ENCODE results near the gene VAMP3.
A peak's percentile ranks its signal among the peaks of the same experiment; 100 is the strongest.
"Not testable (repeated sequence)": the region's sequence is repeated elsewhere in the genome, so short reads cannot be mapped to it uniquely, and the experiment has no call there.

The VAMP3 gene

DNA sequence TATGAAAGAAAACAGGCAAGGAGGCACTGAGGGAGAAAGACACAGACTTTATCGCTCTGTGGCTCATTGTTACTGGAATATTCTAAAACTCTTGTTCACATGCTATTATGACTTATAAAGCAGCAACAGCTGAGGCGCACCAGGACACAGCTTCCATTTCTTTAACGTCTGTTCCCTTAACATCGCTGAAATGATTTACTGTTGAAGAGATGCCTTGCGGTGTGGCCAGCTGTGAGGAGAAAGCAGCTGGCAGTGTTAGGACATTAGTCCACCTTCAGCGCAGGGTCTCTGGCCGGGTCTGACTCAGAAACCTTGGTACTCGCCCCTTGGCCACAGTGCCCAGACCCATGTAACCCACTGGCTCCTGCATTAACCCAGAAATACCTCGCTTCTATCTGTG lies 9.9 kb downstream of the VAMP3 start:
- Histone ChIP-seq H3K9ac (ENCODE audit: low read depth, low read length) (no peak overlapping the region), H3K36me3 (ENCODE audit: insufficient read depth, low read length) (peaks cover 21% of the 10 kb centered on the region), H3K9me3 (ENCODE audit: control insufficient read depth, insufficient read depth, low read length) (no peaks in the 10 kb centered on the region), H3K4me1 (ENCODE audit: insufficient read depth, low read length) (peaks cover 6% of the 10 kb centered on the region; the same call in 1 of the 2 replicates)

DNA sequence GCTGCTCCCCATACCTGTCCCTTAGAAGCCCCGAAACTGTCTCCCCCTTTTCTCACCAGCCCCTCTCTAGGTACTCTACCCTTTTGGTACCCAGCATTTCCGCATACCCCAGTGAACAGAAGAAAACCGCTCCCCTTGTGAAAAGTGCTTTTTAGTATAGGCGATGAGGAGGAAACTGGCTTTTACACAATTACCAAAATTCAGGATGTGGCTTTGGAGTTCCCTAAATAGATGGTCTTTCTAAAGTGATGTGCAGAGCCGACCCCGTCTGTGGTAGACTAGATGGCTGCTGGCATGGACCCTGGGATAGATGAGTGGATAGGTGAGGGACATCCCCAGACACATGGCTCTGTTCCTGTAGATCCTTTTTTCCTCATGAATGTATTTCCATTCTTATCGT lies 10.4 kb downstream of the VAMP3 start:
- peaks cover 21% of the 10 kb centered on the region for H3K36me3 ChIP-seq (ENCODE audit: insufficient read depth, low read length)
- peaks cover 6% of the 10 kb centered on the region; the same call in 1 of the 2 replicates for H3K4me1 ChIP-seq (ENCODE audit: insufficient read depth, low read length)
- H3K9me3 ChIP-seq (ENCODE audit: control insufficient read depth, insufficient read depth, low read length): no peaks in the 10 kb centered on the region
- no peak overlapping the region for H3K9ac ChIP-seq (ENCODE audit: low read depth, low read length)

DNA sequence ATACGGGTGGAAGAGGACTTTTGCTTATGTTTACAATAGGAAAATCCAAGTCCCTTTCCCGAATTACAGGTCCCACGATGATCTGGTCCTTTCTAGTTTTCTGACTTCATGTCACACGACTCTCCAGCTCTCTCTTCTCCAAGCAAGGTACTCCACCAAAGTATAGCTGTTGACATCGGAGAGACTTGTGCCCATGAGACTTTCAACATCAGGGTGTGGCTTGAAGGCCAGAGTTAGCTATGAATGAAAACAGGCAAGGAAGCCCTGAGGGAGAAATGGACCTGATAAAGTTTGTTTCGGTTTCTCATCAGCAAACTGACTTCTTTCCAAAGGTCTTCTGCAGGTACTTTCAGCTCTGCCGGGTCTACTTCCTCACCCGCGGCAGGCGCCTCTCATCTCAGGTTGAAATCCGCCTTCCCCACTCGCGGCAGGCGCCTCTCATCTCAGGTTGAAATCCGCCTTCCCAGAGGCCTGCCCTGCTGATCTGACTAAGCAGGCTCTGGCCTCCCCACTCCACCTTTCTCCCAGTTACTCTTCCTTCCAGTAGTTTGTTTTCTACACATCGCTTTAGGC lies 10.9 kb downstream of the VAMP3 start:
- H3K36me3 ChIP-seq (ENCODE audit: insufficient read depth, low read length): peaks cover 22% of the 10 kb centered on the region
- H3K9me3 ChIP-seq (ENCODE audit: control insufficient read depth, insufficient read depth, low read length): no peaks in the 10 kb centered on the region
- H3K9ac ChIP-seq (ENCODE audit: low read depth, low read length): no peak overlapping the region
- H3K4me1 ChIP-seq (ENCODE audit: insufficient read depth, low read length): peaks cover 6% of the 10 kb centered on the region; the same call in 1 of the 2 replicates

DNA sequence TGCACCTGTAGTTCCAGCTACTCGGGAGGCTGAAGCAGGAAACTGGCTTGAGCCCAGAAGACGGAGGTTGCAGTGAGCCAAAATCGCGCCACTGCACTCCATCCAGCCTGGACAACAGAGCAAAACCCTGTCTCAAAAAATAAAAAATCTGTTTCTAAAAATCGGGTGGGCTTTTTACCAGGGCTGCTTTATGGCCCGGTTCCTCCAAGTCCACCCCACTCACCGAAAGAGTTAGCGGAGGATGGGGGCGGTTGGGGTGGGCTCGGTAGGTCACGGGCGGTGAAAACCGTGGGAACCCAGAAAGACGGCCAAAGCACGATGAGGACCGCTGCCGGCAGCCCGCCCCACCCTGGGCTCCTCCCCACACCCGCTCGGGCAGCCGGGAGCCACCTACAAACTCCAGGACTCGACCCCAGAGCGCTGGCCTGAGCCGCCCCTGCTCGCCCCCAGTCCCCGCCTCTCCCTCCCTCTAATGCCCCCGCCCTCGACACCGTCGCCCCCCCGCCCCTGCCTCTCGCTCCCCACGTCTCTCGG lies 12.1 kb downstream of the VAMP3 start:
- H3K4me1 ChIP-seq (ENCODE audit: insufficient read depth, low read length): peaks cover 6% of the 10 kb centered on the region; the same call in 1 of the 2 replicates
- H3K36me3 ChIP-seq (ENCODE audit: insufficient read depth, low read length): peaks cover 17% of the 10 kb centered on the region
- peak overlapping the region; percentile 57; the same call in 1 of the 2 replicates for H3K9ac ChIP-seq (ENCODE audit: low read depth, low read length)
- H3K9me3 ChIP-seq (ENCODE audit: control insufficient read depth, insufficient read depth, low read length): no peaks in the 10 kb centered on the region

DNA sequence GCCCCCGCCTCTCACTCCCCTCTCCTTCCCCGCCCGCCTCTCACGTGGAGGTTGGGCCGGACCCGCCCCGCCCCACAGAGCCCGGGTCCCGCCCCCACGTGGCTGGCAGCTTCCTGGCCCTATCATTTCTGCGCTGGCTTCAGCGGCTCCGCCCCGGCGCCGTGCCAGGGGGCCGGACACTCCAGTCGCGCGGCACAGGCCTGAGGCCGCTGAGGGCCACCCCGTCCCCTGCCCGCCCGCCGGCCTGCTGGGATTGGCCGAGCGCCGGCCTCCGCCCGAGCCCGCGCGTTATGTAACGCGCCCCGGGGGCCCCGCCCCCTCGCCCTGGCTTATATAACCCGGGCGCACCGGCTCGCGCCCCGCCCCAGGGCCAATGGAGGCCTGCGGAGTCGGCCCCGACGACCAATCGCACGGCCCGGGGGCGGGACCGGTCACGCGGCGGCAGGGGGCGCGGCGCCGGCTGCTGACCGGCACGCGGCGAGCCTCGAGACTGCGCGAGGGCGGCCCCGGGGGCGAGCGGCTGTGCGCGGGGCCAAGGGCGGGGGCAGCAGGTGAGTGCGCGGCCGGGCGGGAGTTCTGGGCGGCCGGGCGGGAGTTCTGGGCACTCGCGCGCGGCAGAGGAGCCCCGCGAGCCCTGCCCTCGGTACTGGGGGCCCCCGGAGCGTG lies 12.9 kb downstream of the VAMP3 start, which contains the start of gene PER3:
TSS of gene PER3 (plus strand) at position 466 of the 666 bp plus-strand sequence. CDS start 587 bp downstream, outside the sequence.
- peak within 1 kb of the TSS; percentile 57; the same call in 1 of the 2 replicates for H3K9ac ChIP-seq (ENCODE audit: low read depth, low read length)
- H3K36me3 ChIP-seq (ENCODE audit: insufficient read depth, low read length): peaks cover 17% of the 10 kb centered on the region

DNA sequence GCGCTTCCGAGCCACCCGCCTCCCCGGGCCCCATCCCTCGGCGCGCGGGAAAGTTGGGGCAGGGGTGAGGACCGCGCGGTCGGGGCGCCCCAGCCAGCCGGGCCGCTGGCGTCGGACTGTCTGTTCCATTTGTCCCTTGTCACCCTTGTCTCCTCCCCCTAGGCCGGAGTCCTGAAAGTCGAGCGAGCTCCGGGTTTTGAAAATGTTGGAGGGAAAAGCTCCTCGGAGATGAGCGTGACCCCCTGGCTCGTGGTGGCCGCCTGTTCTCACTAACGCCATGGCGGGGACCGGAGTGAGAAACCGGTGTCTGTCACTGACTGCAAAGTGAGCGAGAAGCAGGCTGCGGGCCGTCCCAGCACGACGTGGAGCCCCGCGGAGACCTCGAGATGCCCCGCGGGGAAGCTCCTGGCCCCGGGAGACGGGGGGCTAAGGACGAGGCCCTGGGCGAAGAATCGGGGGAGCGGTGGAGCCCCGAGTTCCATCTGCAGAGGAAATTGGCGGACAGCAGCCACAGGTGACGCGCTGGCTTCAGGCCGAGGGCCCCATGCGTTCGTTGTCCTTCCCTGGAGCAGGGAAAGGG lies 13.5 kb downstream of the VAMP3 start:
- H3K9ac ChIP-seq (ENCODE audit: low read depth, low read length): peak overlapping the region; percentile 51; the same call in 1 of the 2 replicates
- H3K9me3 ChIP-seq (ENCODE audit: control insufficient read depth, insufficient read depth, low read length): 0 out of 2 replicates have a peak, but pooled peaks cover 4% of the 10 kb centered on the region
- peaks cover 6% of the 10 kb centered on the region; the same call in 1 of the 2 replicates for H3K4me1 ChIP-seq (ENCODE audit: insufficient read depth, low read length)
- H3K36me3 ChIP-seq (ENCODE audit: insufficient read depth, low read length): peaks cover 21% of the 10 kb centered on the region

More for the DNA sequence above, 12.9 kb downstream of the VAMP3 start, which contains the start of gene PER3:
- Histone ChIP-seq H3K4me1 (ENCODE audit: insufficient read depth, low read length) (peaks cover 6% of the 10 kb centered on the region; the same call in 1 of the 2 replicates), H3K9me3 (ENCODE audit: control insufficient read depth, insufficient read depth, low read length) (no peaks in the 10 kb centered on the region)

DNA sequence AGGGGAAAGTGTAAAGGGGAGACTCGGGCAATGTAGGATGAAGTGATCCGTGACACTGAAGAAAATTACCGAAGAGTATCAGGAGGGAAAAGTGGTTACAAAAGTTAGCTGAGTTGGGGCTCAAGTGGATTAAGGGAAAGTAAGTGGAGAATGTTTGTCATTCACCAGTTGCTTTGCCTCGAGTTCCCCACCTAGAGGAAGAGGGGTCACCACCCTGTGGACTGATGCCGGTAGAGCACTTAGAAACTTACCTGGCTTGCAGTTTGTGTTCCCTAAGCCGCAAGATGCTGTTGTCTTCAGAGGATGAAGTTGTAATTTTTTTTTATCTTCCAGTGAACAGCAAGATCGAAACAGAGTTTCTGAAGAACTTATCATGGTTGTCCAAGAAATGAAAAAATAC lies 14.0 kb downstream of the VAMP3 start:
- peak overlapping the region; percentile 51; the same call in 1 of the 2 replicates for H3K9ac ChIP-seq (ENCODE audit: low read depth, low read length)
- 0 out of 2 replicates have a peak, but pooled peaks cover 4% of the 10 kb centered on the region for H3K9me3 ChIP-seq (ENCODE audit: control insufficient read depth, insufficient read depth, low read length)
- H3K4me1 ChIP-seq (ENCODE audit: insufficient read depth, low read length): peaks cover 6% of the 10 kb centered on the region; the same call in 1 of the 2 replicates
- peaks cover 25% of the 10 kb centered on the region for H3K36me3 ChIP-seq (ENCODE audit: insufficient read depth, low read length)

DNA sequence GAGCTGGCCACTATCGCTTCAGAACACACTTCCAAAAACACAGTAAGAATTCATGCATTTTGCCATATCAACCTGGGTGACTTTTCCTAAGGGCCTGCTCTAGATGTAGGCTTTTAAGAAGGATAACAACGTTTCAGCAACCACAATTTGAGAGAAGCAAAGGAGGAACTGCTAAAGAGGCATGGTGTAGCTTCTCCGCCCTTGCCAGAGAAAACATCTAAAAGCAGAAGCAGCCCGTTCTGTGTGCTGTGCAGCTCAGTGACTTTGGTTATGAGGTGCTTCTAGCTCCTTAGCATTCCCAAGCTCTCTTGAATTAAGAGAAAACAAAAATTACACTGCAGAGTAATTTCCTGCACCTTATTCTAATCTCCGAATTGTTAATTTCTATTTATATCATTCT lies 15.7 kb downstream of the VAMP3 start:
- Histone ChIP-seq H3K36me3 (ENCODE audit: insufficient read depth, low read length) (peaks cover 33% of the 10 kb centered on the region), H3K4me1 (ENCODE audit: insufficient read depth, low read length) (peaks cover 6% of the 10 kb centered on the region; the same call in 1 of the 2 replicates), H3K9ac (ENCODE audit: low read depth, low read length) (no peak overlapping the region), H3K9me3 (ENCODE audit: control insufficient read depth, insufficient read depth, low read length) (peaks cover 6% of the 10 kb centered on the region; the same call in 1 of the 2 replicates)

DNA sequence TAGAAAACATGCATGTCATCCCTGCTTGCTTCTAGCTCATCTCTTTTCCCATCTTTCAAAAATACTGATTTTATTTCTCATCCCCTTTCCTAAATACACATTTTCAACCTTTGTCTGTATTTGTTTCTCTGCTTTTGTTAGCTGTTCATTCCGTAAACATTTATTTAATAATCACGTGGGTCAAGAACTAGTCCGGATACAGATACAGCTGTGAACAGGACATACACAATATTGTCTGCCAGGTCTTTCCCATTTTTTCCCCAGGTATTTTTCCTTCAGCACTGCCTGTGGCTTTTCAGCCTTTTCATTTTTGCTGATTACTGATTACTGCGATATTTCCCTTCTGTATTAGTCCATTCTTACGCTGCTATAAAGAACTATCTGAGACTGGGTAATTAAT lies 18.7 kb downstream of the VAMP3 start:
- peaks cover 6% of the 10 kb centered on the region; the same call in 1 of the 2 replicates for H3K9me3 ChIP-seq (ENCODE audit: control insufficient read depth, insufficient read depth, low read length)

DNA sequence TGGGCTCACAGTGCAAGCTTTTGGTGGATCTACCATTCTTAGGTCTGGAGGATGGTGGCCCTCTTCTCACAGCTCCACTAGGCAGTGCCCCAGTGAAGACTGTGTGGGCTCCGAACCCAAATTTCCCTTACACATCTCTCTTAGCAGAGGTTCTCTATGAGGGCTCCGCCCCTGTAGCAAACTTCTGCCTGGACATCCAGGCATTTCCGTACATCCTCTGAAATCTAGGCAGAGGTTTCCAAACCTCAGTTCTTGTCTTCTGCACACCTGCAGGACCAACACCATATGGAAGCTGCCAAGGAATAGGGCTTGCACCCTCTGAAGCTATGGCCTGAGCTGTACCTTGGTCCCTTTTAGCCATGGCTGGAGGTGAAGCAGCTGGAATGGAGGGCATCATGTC lies 19.9 kb downstream of the VAMP3 start:
- not testable (repeated sequence) for H3K4me1 ChIP-seq (ENCODE audit: insufficient read depth, low read length); H3K9ac ChIP-seq (ENCODE audit: low read depth, low read length)
- peaks cover 33% of the 10 kb centered on the region for H3K36me3 ChIP-seq (ENCODE audit: insufficient read depth, low read length)

More for the DNA sequence above, 18.7 kb downstream of the VAMP3 start:
- H3K9ac ChIP-seq (ENCODE audit: low read depth, low read length): no peak overlapping the region
- no peaks in the 10 kb centered on the region for H3K4me1 ChIP-seq (ENCODE audit: insufficient read depth, low read length)
- H3K36me3 ChIP-seq (ENCODE audit: insufficient read depth, low read length): peaks cover 33% of the 10 kb centered on the region

DNA sequence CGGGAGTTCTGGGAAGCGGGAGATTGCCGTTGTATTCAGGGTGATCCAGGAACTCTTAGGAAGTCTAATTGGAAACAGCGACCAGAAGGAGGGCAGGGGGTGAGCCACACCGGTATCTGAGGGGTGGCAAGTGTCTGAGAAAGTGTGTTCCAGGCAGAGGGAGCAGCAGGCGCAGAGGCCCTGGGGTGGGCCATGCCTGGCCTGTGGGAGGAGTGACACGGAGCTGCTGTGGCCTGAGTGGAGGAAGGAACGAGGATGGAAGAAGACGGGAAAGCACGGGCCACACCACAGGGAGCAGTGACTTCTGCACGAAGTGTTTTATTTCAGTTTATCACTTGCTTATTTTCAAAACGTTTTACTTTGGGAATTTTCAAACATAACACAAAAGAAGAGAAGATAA lies 24.3 kb downstream of the VAMP3 start:
- H3K4me1 ChIP-seq (ENCODE audit: insufficient read depth, low read length): no peaks in the 10 kb centered on the region
- H3K9ac ChIP-seq (ENCODE audit: low read depth, low read length): no peak overlapping the region
- peaks cover 9% of the 10 kb centered on the region; the same call in 1 of the 2 replicates for H3K36me3 ChIP-seq (ENCODE audit: insufficient read depth, low read length)
- H3K9me3 ChIP-seq (ENCODE audit: control insufficient read depth, insufficient read depth, low read length): peaks cover 2% of the 10 kb centered on the region; the same call in 1 of the 2 replicates

More for the DNA sequence above, 19.9 kb downstream of the VAMP3 start:
- H3K9me3 ChIP-seq (ENCODE audit: control insufficient read depth, insufficient read depth, low read length): not testable (repeated sequence)

DNA sequence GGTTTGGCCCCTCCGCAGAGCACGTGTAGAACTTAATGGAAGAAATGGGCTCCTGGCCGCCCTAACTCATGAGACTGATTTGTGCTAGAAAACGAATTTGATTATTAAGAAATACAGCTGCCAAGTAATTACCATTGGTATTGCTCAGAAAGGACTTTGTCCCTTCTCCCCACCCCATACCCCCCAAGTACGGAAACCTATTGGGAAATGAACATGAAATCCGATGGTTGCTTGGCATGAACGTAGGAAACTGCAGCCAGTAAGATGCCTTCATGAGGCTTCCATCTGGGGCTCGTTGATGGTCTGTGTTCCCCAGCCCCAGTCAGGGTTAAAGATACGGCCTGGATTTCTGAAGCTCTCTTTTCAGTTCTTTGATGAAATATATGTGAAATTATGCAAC lies 34.4 kb downstream of the VAMP3 start:
- no peak overlapping the region for H3K9ac ChIP-seq (ENCODE audit: low read depth, low read length)
- H3K4me1 ChIP-seq (ENCODE audit: insufficient read depth, low read length): no peaks in the 10 kb centered on the region
- H3K36me3 ChIP-seq (ENCODE audit: insufficient read depth, low read length): peaks cover 2% of the 10 kb centered on the region; the same call in 1 of the 2 replicates
- H3K9me3 ChIP-seq (ENCODE audit: control insufficient read depth, insufficient read depth, low read length): no peaks in the 10 kb centered on the region

DNA sequence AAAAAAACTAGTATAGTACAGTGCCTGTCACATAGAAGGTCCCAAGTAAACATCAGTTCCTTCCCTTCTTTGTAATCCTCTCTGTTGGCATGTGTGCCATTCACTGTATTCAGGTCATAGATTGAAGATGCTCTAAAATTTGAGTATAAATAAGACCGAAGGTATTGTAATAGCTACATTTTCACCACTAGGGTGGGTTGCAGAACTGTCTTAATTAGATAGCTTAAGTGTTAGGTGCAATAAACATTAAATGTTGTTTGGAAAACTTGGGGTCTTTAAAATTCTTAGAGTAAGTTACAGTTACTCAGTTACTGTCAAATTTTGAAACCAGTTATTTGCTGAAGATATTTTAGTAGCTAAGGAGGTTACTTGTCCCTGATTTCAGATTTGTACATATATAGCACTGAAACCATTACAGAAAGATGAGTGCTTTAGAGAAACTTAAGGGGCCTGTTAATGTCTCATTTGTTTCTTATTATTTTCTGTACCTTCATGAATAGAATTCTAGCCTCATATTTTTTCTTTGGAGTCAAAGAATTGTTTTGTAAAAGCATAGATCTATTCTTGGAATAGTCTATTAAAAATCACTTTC lies 37.3 kb downstream of the VAMP3 start:
- Histone ChIP-seq H3K36me3 (ENCODE audit: insufficient read depth, low read length) (peaks cover 2% of the 10 kb centered on the region; the same call in 1 of the 2 replicates), H3K9ac (ENCODE audit: low read depth, low read length) (no peak overlapping the region), H3K4me1 (ENCODE audit: insufficient read depth, low read length) (no peaks in the 10 kb centered on the region), H3K9me3 (ENCODE audit: control insufficient read depth, insufficient read depth, low read length) (peaks cover 9% of the 10 kb centered on the region; the same call in 1 of the 2 replicates)

DNA sequence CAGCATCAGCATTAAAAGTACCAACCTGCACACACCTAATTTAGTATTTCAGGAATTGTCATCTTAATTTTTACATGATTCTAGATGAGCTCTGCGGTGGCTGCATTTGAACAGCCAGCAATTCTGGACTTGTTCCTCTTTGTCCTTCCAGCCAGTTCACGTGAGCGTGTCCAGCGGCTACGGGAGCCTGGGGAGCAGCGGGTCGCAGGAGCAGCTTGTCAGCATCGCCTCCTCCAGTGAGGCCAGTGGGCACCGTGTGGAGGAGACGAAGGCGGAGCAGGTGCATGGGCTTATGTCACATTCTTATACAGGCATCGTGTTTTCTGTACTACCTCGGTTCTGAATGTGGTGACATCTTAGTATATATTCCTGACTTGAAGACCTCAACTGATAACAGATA lies 38.6 kb downstream of the VAMP3 start:
- H3K9me3 ChIP-seq (ENCODE audit: control insufficient read depth, insufficient read depth, low read length): peaks cover 15% of the 10 kb centered on the region; the same call in 1 of the 2 replicates
- H3K36me3 ChIP-seq (ENCODE audit: insufficient read depth, low read length): no peaks in the 10 kb centered on the region
- H3K9ac ChIP-seq (ENCODE audit: low read depth, low read length): no peak overlapping the region
- H3K4me1 ChIP-seq (ENCODE audit: insufficient read depth, low read length): no peaks in the 10 kb centered on the region
